HEK293T (cell line): ENCODE measurements around the gene EI24.

Source experiments
- CTCF ChIA-PET: fragments of 350-600 bp; formaldehyde crosslinking; extraction: SDS; loops from one replicate; lab custom pipeline; 2021; ENCODE audit warnings: antibody characterized with exemption, inconsistent platforms; lab: Yijun Ruan, JAX
- POLR2A ChIA-PET: fragments of 350-600 bp; formaldehyde crosslinking; extraction: SDS; loops from one replicate; lab custom pipeline; 2020; ENCODE audit warnings: antibody characterized with exemption, inconsistent platforms; lab: Yijun Ruan, JAX
- DNase-seq: peaks from one replicate; pipeline ENCODE4 v3.0.0; 2012; ENCODE audit warnings: mixed read lengths; ENCODE audit errors: extremely low spot score
- ARNT ChIP-seq: fragments of 450-650 bp; IDR thresholded peaks from 2 replicates; pipeline ENCODE4 v1.6.1; 2017; ENCODE audit warnings: mild to moderate bottlenecking
- BHLHE40 ChIP-seq: fragments of 450-650 bp; IDR thresholded peaks from 2 replicates; pipeline ENCODE4 v1.6.1; 2016; ENCODE audit warnings: mild to moderate bottlenecking, moderate library complexity, borderline replicate concordance
- CTBP1 ChIP-seq: fragments of 450-650 bp; IDR thresholded peaks from 2 replicates; pipeline ENCODE4 v1.6.1; 2016; ENCODE audit warnings: borderline replicate concordance
- ELF4 ChIP-seq: fragments of 450-650 bp; IDR thresholded peaks from 2 replicates; pipeline ENCODE4 v1.6.1; 2017; ENCODE audit warnings: antibody characterized with exemption
- FOXA1 ChIP-seq: fragments of 450-650 bp; IDR thresholded peaks from 2 replicates; pipeline ENCODE4 v1.6.1; 2016; ENCODE audit warnings: mild to moderate bottlenecking
- FOXK2 ChIP-seq: fragments of 450-650 bp; IDR thresholded peaks from 2 replicates; pipeline ENCODE4 v1.6.1; 2016; ENCODE audit warnings: mild to moderate bottlenecking
- FOXM1 ChIP-seq: fragments of 450-650 bp; IDR thresholded peaks from 2 replicates; pipeline ENCODE4 v1.6.1; 2017; ENCODE audit warnings: mild to moderate bottlenecking, borderline replicate concordance
- HDGF ChIP-seq: fragments of 450-650 bp; IDR thresholded peaks from 2 replicates; pipeline ENCODE4 v1.6.1; 2017; ENCODE audit warnings: antibody characterized with exemption, borderline replicate concordance
- L3MBTL2 ChIP-seq: fragments of 450-650 bp; conservative IDR thresholded peaks from 2 replicates; pipeline ENCODE4 v1.6.1; 2016; ENCODE audit warnings: mild to moderate bottlenecking
- LEF1 ChIP-seq: fragments of 450-650 bp; IDR thresholded peaks from 2 replicates; pipeline ENCODE4 v1.6.1; 2017; ENCODE audit warnings: mild to moderate bottlenecking, borderline replicate concordance
- NFRKB ChIP-seq: fragments of 450-650 bp; IDR thresholded peaks from 2 replicates; pipeline ENCODE4 v1.6.1; 2016; ENCODE audit warnings: mild to moderate bottlenecking, moderate library complexity
- PKNOX1 ChIP-seq: fragments of 450-650 bp; IDR thresholded peaks from 2 replicates; pipeline ENCODE4 v1.6.1; 2016
- SP1 ChIP-seq: fragments of 450-650 bp; IDR thresholded peaks from 2 replicates; pipeline ENCODE4 v1.6.1; 2017
- SUZ12 ChIP-seq: fragments of 450-650 bp; IDR thresholded peaks from 2 replicates; pipeline ENCODE4 v1.6.1; 2016; ENCODE audit warnings: mild to moderate bottlenecking
- TARDBP ChIP-seq: fragments of 450-650 bp; IDR thresholded peaks from 2 replicates; pipeline ENCODE4 v1.6.1; 2016
- ZNF384 ChIP-seq: fragments of 450-650 bp; IDR thresholded peaks from 2 replicates; pipeline ENCODE4 v1.6.1; 2016

Gene EI24

GRCh38 chr11:125578783-125579182, 9.5 kb downstream of the EI24 start:
- no peak for TF ChIP-seq SUZ12
- TF ChIP-seq ARNT = no peak
- TF ChIP-seq NFRKB = no peak
- TF ChIP-seq SP1 = no peak
- no peak for TF ChIP-seq ELF4
- no peak for TF ChIP-seq L3MBTL2
- no peak for TF ChIP-seq BHLHE40
- no peak for TF ChIP-seq HDGF
- no peak for TF ChIP-seq LEF1
- no peak for TF ChIP-seq CTBP1
- TF ChIP-seq PKNOX1 = no peak
- CTCF ChIA-PET = no interaction called here
- no peak for DNase-seq
- POLR2A ChIA-PET = no interaction called here

- ChIA-PET POLR2A (interaction anchor here (0.8 to 1.2 kb wide), 2 partner anchors 9 to 10 kb away, joined by 3 to 4 read pairs; no protein-coding TSS in a partner anchor), CTCF (interaction anchor here (0.5 kb wide), 1 partner anchor 17 kb away, joined by 4 read pairs; no protein-coding TSS in a partner anchor)
- TF ChIP-seq L3MBTL2 (no peak), LEF1 (no peak), HDGF (no peak), ELF4 (no peak), FOXA1 (no peak), CTBP1 (no peak), SUZ12 (no peak), TARDBP (no peak), FOXM1 (no peak)
- DNase-seq = no peak
Measured at GRCh38 chr11:125579811-125580210, 10.5 kb downstream of the EI24 start.

- TF ChIP-seq CTBP1 = no peak
- no peak for TF ChIP-seq SUZ12
- TF ChIP-seq FOXM1 = no peak
- no peak for TF ChIP-seq ELF4
- no peak for TF ChIP-seq ARNT
- TF ChIP-seq FOXA1 = no peak
- TF ChIP-seq SP1 = no peak
- no peak for TF ChIP-seq L3MBTL2
- TF ChIP-seq HDGF = no peak
- no peak for TF ChIP-seq PKNOX1
- TF ChIP-seq FOXK2 = no peak
- no peak for TF ChIP-seq BHLHE40
- TF ChIP-seq ZNF384 = no peak
- TF ChIP-seq LEF1 = no peak
- no peak for TF ChIP-seq NFRKB
- no peak for TF ChIP-seq TARDBP
- ChIA-PET CTCF (no interaction called here), POLR2A (interaction anchor here (1.0 to 3.3 kb wide), 2 partner anchors 9 to 14 kb away, joined by 4 to 11 read pairs; partner anchors contain the start of gene EI24)
- no peak for DNase-seq
Measured at GRCh38 chr11:125583496-125583895, 14.2 kb downstream of the EI24 start.

GRCh38 chr11:125585487-125585886, 16.2 kb downstream of the EI24 start:
- no peak for DNase-seq
- ChIA-PET POLR2A (interaction anchor here (3.3 kb wide), 1 partner anchor 16 kb away, joined by 11 read pairs; the partner anchor contains the start of gene EI24), CTCF (no interaction called here)
- TF ChIP-seq FOXM1 (no peak), TARDBP (no peak), ELF4 (no peak), HDGF (no peak), LEF1 (no peak), L3MBTL2 (no peak), ARNT (no peak), FOXA1 (no peak), PKNOX1 (no peak), FOXK2 (no peak), NFRKB (no peak), SUZ12 (no peak), CTBP1 (no peak), ZNF384 (no peak), BHLHE40 (no peak), SP1 (no peak)

- DNase-seq = no peak
- TF ChIP-seq SUZ12 = no peak
- no peak for TF ChIP-seq LEF1
- TF ChIP-seq FOXM1 = no peak
- TF ChIP-seq FOXA1 = no peak
- no peak for TF ChIP-seq L3MBTL2
- TF ChIP-seq HDGF = no peak
- TF ChIP-seq CTBP1 = no peak
- TF ChIP-seq BHLHE40 = no peak
- POLR2A ChIA-PET = interaction anchor here (3.3 kb wide), 1 partner anchor 17 kb away, joined by 11 read pairs; the partner anchor contains the start of gene EI24
- CTCF ChIA-PET = no interaction called here
Measured at GRCh38 chr11:125586623-125587022, 17.3 kb downstream of the EI24 start.

GRCh38 chr11:125587480-125587879, 18.2 kb downstream of the EI24 start:
- ChIA-PET POLR2A (no interaction called here), CTCF (no interaction called here)
- TF ChIP-seq NFRKB (no peak), HDGF (no peak), FOXA1 (no peak), L3MBTL2 (no peak), FOXK2 (no peak), TARDBP (no peak), ARNT (no peak), FOXM1 (no peak), ELF4 (no peak), CTBP1 (no peak), SUZ12 (no peak), ZNF384 (no peak), LEF1 (no peak), BHLHE40 (no peak), PKNOX1 (no peak)
- DNase-seq = no peak
